Astrocyte of the spinal cord (primary cell): ENCODE measurements around the gene AHCTF1.

Source experiments
- DNase-seq: peaks from one replicate; pipeline ENCODE4 v3.0.0; 2011; ENCODE audit warnings: low read depth, low spot score
- H3K4me3 ChIP-seq: 2 replicates; pipeline ENCODE4 v1.5.1; 2011; ENCODE audit warnings: low read depth, mild to moderate bottlenecking, low read length, moderate library complexity
- in situ Hi-C: cut with HindIII; loops from 2 replicates; pipeline ENCODE4 v1.10.0; 2017; ENCODE audit warnings: low sequenced_read_pairs
- TF ChIP-seq, protein P1 (sequence below): IDR thresholded peaks from 2 replicates; pipeline ENCODE4 v1.5.1; 2012; ENCODE audit warnings: low read depth, mild to moderate bottlenecking, low read length, inconsistent platforms

The AHCTF1 gene, protein sequence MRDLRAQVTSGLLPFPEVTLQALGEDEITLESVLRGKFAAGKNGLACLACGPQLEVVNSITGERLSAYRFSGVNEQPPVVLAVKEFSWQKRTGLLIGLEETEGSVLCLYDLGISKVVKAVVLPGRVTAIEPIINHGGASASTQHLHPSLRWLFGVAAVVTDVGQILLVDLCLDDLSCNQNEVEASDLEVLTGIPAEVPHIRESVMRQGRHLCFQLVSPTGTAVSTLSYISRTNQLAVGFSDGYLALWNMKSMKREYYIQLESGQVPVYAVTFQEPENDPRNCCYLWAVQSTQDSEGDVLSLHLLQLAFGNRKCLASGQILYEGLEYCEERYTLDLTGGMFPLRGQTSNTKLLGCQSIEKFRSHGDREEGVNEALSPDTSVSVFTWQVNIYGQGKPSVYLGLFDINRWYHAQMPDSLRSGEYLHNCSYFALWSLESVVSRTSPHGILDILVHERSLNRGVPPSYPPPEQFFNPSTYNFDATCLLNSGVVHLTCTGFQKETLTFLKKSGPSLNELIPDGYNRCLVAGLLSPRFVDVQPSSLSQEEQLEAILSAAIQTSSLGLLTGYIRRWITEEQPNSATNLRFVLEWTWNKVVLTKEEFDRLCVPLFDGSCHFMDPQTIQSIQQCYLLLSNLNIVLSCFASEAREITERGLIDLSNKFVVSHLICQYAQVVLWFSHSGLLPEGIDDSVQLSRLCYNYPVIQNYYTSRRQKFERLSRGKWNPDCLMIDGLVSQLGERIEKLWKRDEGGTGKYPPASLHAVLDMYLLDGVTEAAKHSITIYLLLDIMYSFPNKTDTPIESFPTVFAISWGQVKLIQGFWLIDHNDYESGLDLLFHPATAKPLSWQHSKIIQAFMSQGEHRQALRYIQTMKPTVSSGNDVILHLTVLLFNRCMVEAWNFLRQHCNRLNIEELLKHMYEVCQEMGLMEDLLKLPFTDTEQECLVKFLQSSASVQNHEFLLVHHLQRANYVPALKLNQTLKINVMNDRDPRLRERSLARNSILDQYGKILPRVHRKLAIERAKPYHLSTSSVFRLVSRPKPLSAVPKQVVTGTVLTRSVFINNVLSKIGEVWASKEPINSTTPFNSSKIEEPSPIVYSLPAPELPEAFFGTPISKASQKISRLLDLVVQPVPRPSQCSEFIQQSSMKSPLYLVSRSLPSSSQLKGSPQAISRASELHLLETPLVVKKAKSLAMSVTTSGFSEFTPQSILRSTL (N-terminal part only)

DNA sequence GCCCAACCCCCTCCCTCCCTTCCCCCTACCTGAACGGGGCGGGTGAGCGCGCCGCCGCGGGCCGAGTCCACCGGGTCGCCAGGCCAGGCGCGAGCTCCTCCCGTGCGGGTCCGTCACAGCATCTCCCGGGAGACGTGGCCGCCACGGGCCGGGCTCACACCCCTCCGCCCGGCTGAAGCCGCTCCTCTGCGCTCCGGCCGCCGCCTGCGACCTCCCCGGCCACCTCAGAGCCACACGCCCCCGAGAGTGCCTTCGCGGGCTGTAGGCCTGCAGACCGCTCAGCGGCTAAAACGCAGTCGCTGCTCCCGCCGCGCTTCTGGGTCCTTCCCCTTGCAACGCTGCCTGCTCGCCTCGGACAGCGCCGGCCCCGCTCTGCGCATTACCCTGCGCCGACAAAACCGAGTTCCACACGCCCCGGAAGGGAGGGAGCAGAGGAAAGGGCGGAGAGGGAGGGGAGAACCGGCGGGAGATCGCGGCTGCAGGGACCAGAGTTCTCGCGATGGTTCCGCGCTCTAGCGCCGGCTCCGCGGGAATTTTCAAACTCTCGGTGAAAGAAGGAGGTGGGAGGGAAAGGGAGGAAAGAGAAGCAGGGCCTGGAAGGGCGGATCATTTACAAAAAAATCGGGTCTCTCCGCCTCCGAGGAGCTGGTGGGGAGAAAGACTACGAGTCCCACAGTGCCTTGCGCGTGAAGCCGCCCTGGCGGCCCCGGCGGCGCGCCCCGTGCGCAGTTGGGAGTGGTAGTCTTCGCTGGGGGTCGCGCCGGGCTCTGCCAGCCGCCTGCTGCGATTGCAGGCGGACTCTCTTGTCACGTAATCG, at the start of gene AHCTF1:
AHCTF1 (minus strand) TSS at position 400 of the 817 bp plus-strand sequence. CDS start 13,578 bp downstream, outside the sequence.
- peak within 1 kb of the TSS; percentile 65 for H3K4me3 ChIP-seq
- in situ Hi-C loops, result no loop called here
- peak; percentile 99 for DNase-seq
- TF ChIP-seq, protein P1, sequence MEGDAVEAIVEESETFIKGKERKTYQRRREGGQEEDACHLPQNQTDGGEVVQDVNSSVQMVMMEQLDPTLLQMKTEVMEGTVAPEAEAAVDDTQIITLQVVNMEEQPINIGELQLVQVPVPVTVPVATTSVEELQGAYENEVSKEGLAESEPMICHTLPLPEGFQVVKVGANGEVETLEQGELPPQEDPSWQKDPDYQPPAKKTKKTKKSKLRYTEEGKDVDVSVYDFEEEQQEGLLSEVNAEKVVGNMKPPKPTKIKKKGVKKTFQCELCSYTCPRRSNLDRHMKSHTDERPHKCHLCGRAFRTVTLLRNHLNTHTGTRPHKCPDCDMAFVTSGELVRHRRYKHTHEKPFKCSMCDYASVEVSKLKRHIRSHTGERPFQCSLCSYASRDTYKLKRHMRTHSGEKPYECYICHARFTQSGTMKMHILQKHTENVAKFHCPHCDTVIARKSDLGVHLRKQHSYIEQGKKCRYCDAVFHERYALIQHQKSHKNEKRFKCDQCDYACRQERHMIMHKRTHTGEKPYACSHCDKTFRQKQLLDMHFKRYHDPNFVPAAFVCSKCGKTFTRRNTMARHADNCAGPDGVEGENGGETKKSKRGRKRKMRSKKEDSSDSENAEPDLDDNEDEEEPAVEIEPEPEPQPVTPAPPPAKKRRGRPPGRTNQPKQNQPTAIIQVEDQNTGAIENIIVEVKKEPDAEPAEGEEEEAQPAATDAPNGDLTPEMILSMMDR, result no peak

DNA sequence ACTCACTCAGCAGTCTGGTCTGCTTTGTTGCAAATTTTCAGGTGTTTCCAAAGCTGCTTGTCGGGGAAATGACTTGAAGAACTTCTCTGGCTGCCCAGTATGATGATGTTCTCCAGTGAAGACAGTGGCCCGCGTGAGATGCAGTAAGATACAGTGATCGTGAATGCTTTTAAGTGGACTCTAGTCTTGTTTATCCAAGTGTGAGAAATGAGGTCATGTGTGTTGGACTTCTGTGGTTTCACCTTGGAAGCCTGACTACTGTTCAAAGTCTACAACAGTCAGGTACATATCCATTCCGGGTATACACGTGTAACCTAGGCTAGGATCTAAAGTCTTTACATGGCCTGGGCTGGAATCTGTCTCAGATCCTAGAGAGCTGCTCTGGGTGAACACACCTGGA, 47.0 kb upstream of the AHCTF1 start:
- in situ Hi-C loops, result no loop called here
- no peak for DNase-seq
- TF ChIP-seq, protein P1, result no peak
- no peak overlapping the region for H3K4me3 ChIP-seq

DNA sequence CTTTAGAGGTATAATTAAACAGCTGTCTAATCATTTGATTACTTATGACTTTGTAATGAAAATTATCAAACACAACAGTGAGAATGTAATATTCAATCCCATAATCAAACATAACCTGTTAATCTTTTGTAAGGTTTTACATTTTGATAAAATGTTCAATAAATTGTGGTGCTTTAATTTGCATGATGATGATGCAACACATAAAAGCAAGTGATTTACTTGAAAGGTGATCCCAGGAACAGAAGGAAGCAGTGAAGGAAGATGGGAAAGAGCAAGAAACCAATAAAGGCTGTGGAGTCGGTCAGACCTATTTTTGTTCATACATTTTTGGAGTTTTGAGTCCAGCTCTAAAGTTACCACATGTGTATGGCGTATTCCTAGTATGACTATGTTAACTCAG, 46.5 kb upstream of the AHCTF1 start:
- in situ Hi-C loops, result no loop called here
- TF ChIP-seq, protein P1, result no peak
- no peak for DNase-seq
- H3K4me3 ChIP-seq, result no peak overlapping the region

DNA sequence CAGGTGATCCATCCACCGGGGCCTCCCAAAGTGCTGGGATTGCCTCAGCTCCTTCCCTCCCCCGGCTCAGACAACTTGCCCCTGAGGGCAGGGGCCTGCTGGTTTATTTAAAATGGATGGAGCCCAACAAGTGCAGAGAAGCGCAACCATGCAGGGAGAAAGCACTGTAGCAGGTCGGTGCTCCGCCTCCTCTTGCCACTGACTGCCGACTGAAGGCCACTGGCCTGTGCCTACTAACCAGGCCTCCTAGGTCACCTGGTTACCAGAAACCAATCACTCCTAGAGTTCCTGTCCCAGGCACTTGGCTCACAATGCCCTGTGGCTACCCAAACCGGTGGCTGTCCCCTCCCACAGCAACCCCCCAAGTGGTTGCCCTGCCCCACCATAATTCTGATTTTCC, 40.2 kb upstream of the AHCTF1 start:
- no peak overlapping the region for H3K4me3 ChIP-seq
- TF ChIP-seq, protein P1, result no peak
- in situ Hi-C loops, result no loop called here
- no peak for DNase-seq

DNA sequence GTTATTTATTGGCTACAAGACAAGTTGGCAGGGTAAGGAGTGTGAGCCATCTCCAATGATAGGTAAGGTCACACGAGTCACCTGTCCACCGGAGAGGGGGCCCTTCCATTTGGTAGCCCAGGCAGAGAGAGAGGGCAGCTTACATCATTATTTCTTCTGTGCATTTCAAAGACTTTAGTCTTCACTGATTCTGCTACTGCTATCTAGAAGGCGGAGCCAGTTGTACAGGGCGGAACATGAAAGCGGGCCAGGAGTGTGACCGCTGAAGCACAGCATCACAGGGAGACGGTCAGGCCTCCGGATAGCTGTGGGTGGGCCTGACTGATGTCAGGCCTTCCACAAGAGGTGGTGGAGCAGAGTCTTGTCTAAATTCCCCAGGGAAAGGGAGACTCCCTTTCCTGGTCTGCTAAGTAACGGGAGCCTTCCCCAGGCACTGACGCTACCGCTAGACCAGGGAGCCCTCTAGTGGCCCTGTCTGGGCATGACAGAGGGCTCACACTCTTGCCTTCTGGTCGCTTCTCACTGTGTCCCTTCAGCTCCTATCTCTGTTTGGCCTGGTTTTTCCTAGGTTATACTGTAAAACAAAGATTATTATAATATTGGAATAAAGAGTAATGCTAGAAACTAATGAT, 39.5 kb upstream of the AHCTF1 start:
- in situ Hi-C loops, result no loop called here
- DNase-seq, result peak; percentile 18
- no peak overlapping the region for H3K4me3 ChIP-seq
- TF ChIP-seq, protein P1, result peak; percentile 72
